Tibial nerve (tissue), 4 donors: ENCODE results near the gene F2RL1. TPM values are rescaled to one million over a fixed set of nuclear protein-coding genes. Genes with fewer than 3 reads are reported as not detected.

Source experiments
- DNase-seq, 2 donors: peaks; one replicate each; pipeline ENCODE4 v3.0.0-alpha.2; 2019; ENCODE audit warnings: low spot score in 2 of 2
- H3K27ac ChIP-seq, 4 donors: fragments of 200-600 bp; sonication (generic) in 3 of 4; one replicate each; pipeline ENCODE4 v1.5.1; 2017 to 2019; ENCODE audit warnings: mild to moderate bottlenecking in 1 of 4
- H3K27me3 ChIP-seq, 2 donors: fragments of 200-600 bp; sonication (generic) in 1 of 2; one replicate each; pipeline versions ENCODE4 v1.5.1 to v1.6.0; 2017 to 2019
- H3K36me3 ChIP-seq, 3 donors: fragments of 200-600 bp; sonication (generic); one replicate each; pipeline ENCODE4 v1.5.1; 2018 to 2019
- H3K4me1 ChIP-seq, 4 donors: fragments of 200-600 bp; sonication (generic) in 3 of 4; one replicate each; pipeline ENCODE4 v1.5.1; 2017 to 2019
- H3K4me3 ChIP-seq, 4 donors: fragments of 200-600 bp; sonication (generic) in 3 of 4; one replicate each; pipeline ENCODE4 v1.5.1; 2017 to 2019; ENCODE audit warnings: mild to moderate bottlenecking in 1 of 4, moderate library complexity in 1 of 4
- H3K9me3 ChIP-seq, 4 donors: fragments of 200-600 bp; sonication (generic) in 3 of 4; one replicate each; pipeline ENCODE4 v1.5.1; 2017 to 2019
- CTCF ChIP-seq, 5 experiments: fragments of 200-600 bp in 3 of 5; fragments of 450-650 bp in 2 of 5; sonication (generic) in 3 of 5; IDR thresholded peaks; one replicate each; pipeline ENCODE4 v1.5.1; 2016 to 2019; ENCODE audit warnings: antibody characterized with exemption in 5 of 5, mild to moderate bottlenecking in 3 of 5, moderate library complexity in 2 of 5
- EP300 ChIP-seq, 2 donors: sonication (generic); formaldehyde crosslinking; IDR thresholded peaks; one replicate each; pipeline ENCODE4 v1.6.1; 2017; ENCODE audit warnings: antibody characterized with exemption in 2 of 2, mild to moderate bottlenecking in 1 of 2
- POLR2A ChIP-seq, 2 donors: fragments of 450-650 bp; IDR thresholded peaks; one replicate each; pipeline ENCODE4 v1.6.1; 2017; ENCODE audit warnings: antibody characterized with exemption in 2 of 2, mild to moderate bottlenecking in 2 of 2, moderate library complexity in 2 of 2
- WGBS, 2 donors: methylation state at CpG; one replicate each; pipeline ENCODE4 v1.1.5; 2018; 5-methylcytosine and 5-hydroxymethylcytosine counted together
- small RNA-seq: library from RNA; depleted of rRNA; stranded (forward); fragments of <200 nt; gene quantifications from one replicate; pipeline ENCODE3, GENCODE V24; 2016
- total RNA-seq, 4 donors: library from RNA; depleted of rRNA; stranded (reverse); fragments of >200 nt; gene quantifications; one replicate each; pipeline ENCODE4 v1.1.0, GENCODE V29; 2016

F2RL1 gene
- total RNA-seq, 4 donors from 2014 or later: 0.20 to 1.1 (median 0.30) TPM; not detected in 1

- Histone ChIP-seq H3K9me3 (no peaks in the 10 kb centered on the region), H3K4me3 (no peak overlapping the region), H3K36me3 (no peaks in the 10 kb centered on the region), H3K4me1 (no peaks in the 10 kb centered on the region), H3K27ac (no peak overlapping the region), H3K27me3 (no peaks in the 10 kb centered on the region)
- 56 to 68% methylated on average over 3 of the region's 3 CpGs for WGBS, 2 donors
- TF ChIP-seq CTCF (IDR thresholded peaks at IDR 0.05): no peak
- no peak for TF ChIP-seq EP300 (IDR thresholded peaks at IDR 0.05)
- no peak for TF ChIP-seq POLR2A (IDR thresholded peaks at IDR 0.05)
- no peak for DNase-seq
Observed at GRCh38 chr5:76874088-76874581, 55.3 kb downstream of the F2RL1 start.

Small RNA genes lying within 50 kb of the gene (small RNA-seq; reads per million reads assigned to genes)
- gene RN7SL208P: not detected

Other genes starting within 250 kb of the F2RL1 start
- gene F2RL2, start 195.6 kb upstream of the F2RL1 start, total RNA-seq: 1 to 10 TPM in 1 of 4 donors, under 1 TPM in 1, not detected in 2; 0.87 to 2.4 TPM
- 10 to 100 TPM in 1 of 4 donors, 1 to 10 TPM in 3; 2.5 to 12.6 (median 6.2) TPM for gene F2R, start 102.9 kb upstream of the F2RL1 start, total RNA-seq
- gene S100Z, start 31.0 kb downstream of the F2RL1 start, total RNA-seq: 1 to 10 TPM in 1 of 4 donors, not detected in 3; 3.0 TPM
- gene CRHBP, start 134.0 kb downstream of the F2RL1 start, total RNA-seq: 1 to 10 TPM in 2 of 4 donors, not detected in 2; 1.4 to 2.1 TPM
- 10 to 100 TPM; 17.5 to 20.9 (median 18.6) TPM for gene AGGF1, start 211.4 kb downstream of the F2RL1 start, total RNA-seq